Activated CD4-positive, alpha-beta T cell treated with anti-CD3 and anti-CD28 coated beads, Interleukin-2, amount 10 ng/mL, durations not matched to agents 7 days and 5 days (primary cell): ENCODE data around the gene MGST3. TPM values are rescaled to one million over a fixed set of nuclear protein-coding genes. Genes with fewer than 3 reads are reported as not detected.
A peak's percentile ranks its signal among the peaks of the same experiment; 100 is the strongest.
"Not testable (repeated sequence)": the region's sequence is repeated elsewhere in the genome, so short reads cannot be mapped to it uniquely, and the experiment has no call there.

Source experiments
- CTCF ChIA-PET: fragments of 350-600 bp; sonication (Branson Sonifier 250); formaldehyde crosslinking; loops from one replicate; lab custom pipeline; 2021; ENCODE audit warnings: antibody characterized with exemption; lab: Charles Lee
- POLR2A ChIA-PET: fragments of 350-600 bp; sonication (Branson Sonifier 250); formaldehyde crosslinking; loops from one replicate; lab custom pipeline; 2021; ENCODE audit warnings: antibody characterized with exemption; lab: Charles Lee
- DNase-seq: peaks from one replicate; pipeline ENCODE4 v3.0.0-alpha.2; 2020
- H3K27ac Mint-ChIP-seq: one replicate; pipeline ENCODE4 v1.8.0; 2021; ENCODE audit warnings: mild to moderate bottlenecking, moderate library complexity, mixed read lengths
- H3K27me3 Mint-ChIP-seq: one replicate; pipeline ENCODE4 v1.8.0; 2021; ENCODE audit warnings: mixed read lengths
- H3K36me3 Mint-ChIP-seq: one replicate; pipeline ENCODE4 v1.8.0; 2021; ENCODE audit warnings: low read depth, mixed read lengths
- H3K4me1 Mint-ChIP-seq: one replicate; pipeline ENCODE4 v1.8.0; 2021; ENCODE audit warnings: mixed read lengths
- H3K4me3 Mint-ChIP-seq: one replicate; pipeline ENCODE4 v1.8.0; 2021; ENCODE audit warnings: mild to moderate bottlenecking, moderate library complexity, mixed read lengths
- H3K9me3 Mint-ChIP-seq: one replicate; pipeline ENCODE4 v1.8.0; 2021; ENCODE audit warnings: mixed read lengths
- total RNA-seq, 2 experiments: library from RNA; stranded (reverse); gene quantifications; one replicate each; pipeline ENCODE4 v1.2.3, GENCODE V29; 2021

MGST3 gene
- total RNA-seq = 10 to 100 TPM; 61.6 to 65.4 TPM

DNA sequence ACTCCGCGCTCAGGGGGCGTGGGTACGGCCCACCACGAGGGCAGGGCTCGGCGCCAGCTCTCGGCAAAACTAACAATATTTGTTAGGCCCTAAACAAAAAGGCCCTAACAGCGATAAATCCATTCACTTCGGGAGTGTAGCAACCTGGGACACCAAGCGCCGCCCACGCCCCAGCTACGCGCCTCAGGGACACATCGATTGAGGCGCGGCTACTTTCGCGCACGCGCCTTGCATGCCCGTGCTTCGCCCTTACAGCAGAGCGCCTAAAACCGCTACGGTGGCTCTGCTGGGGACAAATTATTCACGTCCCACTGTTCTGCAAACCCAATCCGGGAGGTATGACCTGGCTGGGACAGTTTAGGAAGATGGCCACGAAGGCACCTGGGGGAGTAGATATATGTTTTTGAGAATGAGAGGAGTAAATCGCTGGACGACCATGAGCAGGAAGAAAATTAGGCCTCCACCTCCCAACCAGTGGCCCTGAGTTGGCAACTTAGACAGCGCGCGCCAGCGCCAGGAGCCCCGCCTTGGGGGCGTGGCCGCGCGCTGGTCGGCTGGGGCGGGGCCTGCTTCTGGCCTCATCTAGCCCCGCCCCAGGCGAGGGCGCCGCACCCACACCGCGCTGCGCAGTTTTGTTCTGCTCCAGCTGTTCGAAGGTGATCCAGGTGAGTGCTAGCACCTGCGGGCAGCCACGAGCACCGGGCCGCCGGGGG, at the start of gene MGST3:
MGST3 (plus strand) TSS at position 606 of the 713 bp plus-strand sequence. CDS start 18,614 bp downstream, outside the sequence.
- H3K27ac Mint-ChIP-seq = no peak within 1 kb of the TSS
- peak; percentile 95 for DNase-seq
- no peaks in the 10 kb centered on the region for H3K36me3 Mint-ChIP-seq
- peaks cover 23% of the 10 kb centered on the region for H3K4me1 Mint-ChIP-seq
- ChIA-PET POLR2A (interaction anchor here (0.5 to 0.7 kb wide), 2 partner anchors 122 to 201 kb away, joined by 3 read pairs; no protein-coding TSS in a partner anchor), CTCF (interaction anchor here (1.5 kb wide), 2 partner anchors 46 to 53 kb away, joined by 3 read pairs; no protein-coding TSS in a partner anchor)
- H3K9me3 Mint-ChIP-seq = no peaks in the 10 kb centered on the region
- no peak within 1 kb of the TSS for H3K4me3 Mint-ChIP-seq
- peaks cover 4% of the 10 kb centered on the region for H3K27me3 Mint-ChIP-seq

DNA sequence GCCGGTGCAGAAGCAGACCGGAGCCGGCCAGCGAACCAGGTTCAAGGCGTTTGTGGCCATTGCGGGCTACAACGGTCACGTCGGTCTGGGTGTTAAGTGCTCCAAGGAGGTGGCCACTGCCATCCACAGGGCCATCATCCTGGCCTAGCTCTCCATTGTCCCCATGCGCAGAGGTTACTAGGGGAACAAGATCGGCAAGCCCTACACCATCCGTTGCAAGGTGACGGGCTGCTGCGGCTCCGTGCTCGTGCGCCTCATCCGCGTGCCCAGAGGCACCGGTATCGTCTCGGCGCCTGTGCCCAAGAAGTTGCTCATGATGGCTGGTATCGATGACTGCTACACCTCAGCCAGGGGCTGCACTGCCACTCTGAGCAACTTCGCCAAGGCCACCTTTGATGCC, 49.1 kb upstream of the MGST3 start:
- DNase-seq = no peak
- Mint-ChIP-seq H3K36me3 (no peaks in the 10 kb centered on the region), H3K4me3 (no peak overlapping the region), H3K9me3 (no peaks in the 10 kb centered on the region), H3K27ac (no peak overlapping the region), H3K4me1 (no peaks in the 10 kb centered on the region), H3K27me3 (peaks cover 31% of the 10 kb centered on the region)
- ChIA-PET CTCF (no interaction called here), POLR2A (no interaction called here)

GRCh38 chr1:165586398-165586797, 44.6 kb upstream of the MGST3 start:
- Mint-ChIP-seq H3K27ac (no peak overlapping the region), H3K4me1 (no peaks in the 10 kb centered on the region), H3K27me3 (peaks cover 60% of the 10 kb centered on the region), H3K36me3 (no peaks in the 10 kb centered on the region), H3K4me3 (no peak overlapping the region), H3K9me3 (no peaks in the 10 kb centered on the region)
- ChIA-PET POLR2A (no interaction called here), CTCF (interaction anchor here (0.7 to 1.4 kb wide), 2 partner anchors 187 to 192 kb away, joined by 3 read pairs; no protein-coding TSS in a partner anchor)
- DNase-seq = no peak

GRCh38 chr1:165591391-165591790, 39.6 kb upstream of the MGST3 start:
- H3K9me3 Mint-ChIP-seq, DNase-seq, POLR2A ChIA-PET, H3K36me3 Mint-ChIP-seq, H3K27ac Mint-ChIP-seq, H3K4me3 Mint-ChIP-seq, H3K4me1 Mint-ChIP-seq: not testable (repeated sequence)
- CTCF ChIA-PET = interaction anchor here (1.2 to 2.4 kb wide), 2 partner anchors 16 to 223 kb away, joined by 3 to 6 read pairs; no protein-coding TSS in a partner anchor
- peaks cover 72% of the 10 kb centered on the region for H3K27me3 Mint-ChIP-seq

- no peaks in the 10 kb centered on the region for H3K36me3 Mint-ChIP-seq
- ChIA-PET POLR2A (no interaction called here), CTCF (interaction anchor here (0.6 to 2.4 kb wide), 11 partner anchors 15 to 225 kb away, joined by 3 to 20 read pairs (median 4); no protein-coding TSS in a partner anchor)
- H3K9me3 Mint-ChIP-seq = no peaks in the 10 kb centered on the region
- H3K27ac Mint-ChIP-seq = no peak overlapping the region
- peak; percentile 80 for DNase-seq
- H3K27me3 Mint-ChIP-seq = peaks cover 70% of the 10 kb centered on the region
- H3K4me1 Mint-ChIP-seq = peaks cover 22% of the 10 kb centered on the region
- no peak overlapping the region for H3K4me3 Mint-ChIP-seq
Observed at GRCh38 chr1:165592945-165593823, 37.9 kb upstream of the MGST3 start.

GRCh38 chr1:165595246-165595938, 35.6 kb upstream of the MGST3 start:
- Mint-ChIP-seq H3K36me3 (no peaks in the 10 kb centered on the region), H3K27me3 (peaks cover 54% of the 10 kb centered on the region), H3K27ac (no peak overlapping the region), H3K4me3 (no peak overlapping the region), H3K9me3 (no peaks in the 10 kb centered on the region), H3K4me1 (peaks cover 33% of the 10 kb centered on the region)
- CTCF ChIA-PET = interaction anchor here (0.6 to 2.2 kb wide), 4 partner anchors 15 to 203 kb away, joined by 4 to 6 read pairs (median 4); no protein-coding TSS in a partner anchor
- POLR2A ChIA-PET = no interaction called here
- no peak for DNase-seq

DNA sequence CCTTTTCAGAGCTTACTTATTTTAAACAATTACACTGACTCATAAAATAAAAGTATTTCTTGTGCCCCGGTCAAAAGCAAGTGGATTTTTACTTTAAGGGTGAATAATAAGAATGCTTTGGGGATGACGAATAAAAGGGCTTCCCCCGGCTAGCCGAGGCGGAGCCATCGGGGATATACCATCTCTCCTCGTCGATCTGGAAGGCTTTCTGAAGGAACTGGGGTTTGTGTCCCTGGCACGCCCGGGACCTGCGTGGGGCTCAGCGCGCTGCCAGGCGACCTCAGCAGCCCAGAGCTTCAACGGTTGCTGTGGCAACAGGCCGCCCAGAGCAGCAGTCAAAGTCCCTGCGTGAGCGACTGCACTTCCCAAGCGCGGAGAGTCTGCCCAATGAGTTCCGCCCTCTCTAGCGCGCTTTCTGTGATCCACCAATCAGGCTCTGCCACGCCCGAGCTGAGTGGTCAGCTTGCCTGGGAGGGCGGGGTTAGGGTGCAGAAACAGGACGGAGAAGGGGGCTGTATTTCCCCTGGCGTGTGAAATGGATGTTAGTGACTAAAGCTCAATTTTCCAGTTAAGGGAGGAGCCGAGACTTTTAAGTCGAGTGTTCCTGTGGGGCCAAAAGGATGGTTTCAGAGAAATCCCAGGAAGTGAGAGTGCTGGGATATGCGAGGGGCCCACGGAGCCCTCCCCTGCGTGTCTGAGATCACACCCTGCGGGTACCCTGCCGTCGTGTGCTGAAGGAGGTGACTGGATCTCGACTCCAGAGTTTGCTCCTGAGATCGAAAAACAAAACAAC, 33.0 kb upstream of the MGST3 start:
- ChIA-PET CTCF (interaction anchor here (1.2 to 1.4 kb wide), 2 partner anchors 10 to 205 kb away, joined by 3 to 4 read pairs; no protein-coding TSS in a partner anchor), POLR2A (no interaction called here)
- Mint-ChIP-seq H3K27me3 (peaks cover 42% of the 10 kb centered on the region), H3K4me1 (peaks cover 35% of the 10 kb centered on the region), H3K9me3 (no peaks in the 10 kb centered on the region), H3K27ac (peak overlapping the region; percentile 90), H3K36me3 (no peaks in the 10 kb centered on the region), H3K4me3 (peak overlapping the region; percentile 86)
- peak; percentile 94 for DNase-seq

- H3K27ac Mint-ChIP-seq = peak overlapping the region; percentile 90
- CTCF ChIA-PET = interaction anchor here (1.2 to 1.4 kb wide), 2 partner anchors 10 to 206 kb away, joined by 3 to 4 read pairs; no protein-coding TSS in a partner anchor
- H3K36me3 Mint-ChIP-seq = no peaks in the 10 kb centered on the region
- no peaks in the 10 kb centered on the region for H3K9me3 Mint-ChIP-seq
- peaks cover 36% of the 10 kb centered on the region for H3K27me3 Mint-ChIP-seq
- H3K4me3 Mint-ChIP-seq = peak overlapping the region; percentile 86
- POLR2A ChIA-PET = no interaction called here
- peaks cover 31% of the 10 kb centered on the region for H3K4me1 Mint-ChIP-seq
- DNase-seq = no peak
Observed at GRCh38 chr1:165598676-165599059, 32.4 kb upstream of the MGST3 start.

- peaks cover 18% of the 10 kb centered on the region for H3K27me3 Mint-ChIP-seq
- H3K4me3 Mint-ChIP-seq = no peak overlapping the region
- ChIA-PET CTCF (interaction anchor here (0.8 to 1.8 kb wide), 6 partner anchors 16 to 324 kb away, joined by 3 to 4 read pairs (median 4); no protein-coding TSS in a partner anchor), POLR2A (no interaction called here)
- no peak overlapping the region for H3K27ac Mint-ChIP-seq
- H3K36me3 Mint-ChIP-seq = no peaks in the 10 kb centered on the region
- H3K4me1 Mint-ChIP-seq = peaks cover 31% of the 10 kb centered on the region
- no peak for DNase-seq
- no peaks in the 10 kb centered on the region for H3K9me3 Mint-ChIP-seq
Observed at GRCh38 chr1:165600793-165601192, 30.2 kb upstream of the MGST3 start.

DNA sequence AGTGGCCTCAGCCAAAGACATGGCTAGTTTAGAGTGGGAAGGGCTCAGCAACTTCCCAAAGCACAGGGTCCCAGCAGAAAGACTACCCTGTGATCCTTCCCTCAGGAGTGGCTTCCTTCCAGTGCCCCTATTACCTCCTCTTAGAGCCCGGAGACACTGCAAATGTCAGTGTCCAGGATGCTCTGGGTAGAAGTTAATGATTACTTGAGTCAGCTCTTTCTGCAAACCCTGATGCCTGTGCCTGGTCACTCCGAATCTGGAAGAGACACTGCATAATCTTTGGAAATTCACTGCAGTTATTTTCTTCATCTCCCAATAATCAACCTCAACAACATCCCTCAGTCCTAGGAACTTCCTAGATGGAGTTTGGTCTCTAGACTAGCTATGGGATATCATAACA, 27.2 kb upstream of the MGST3 start:
- H3K4me3 Mint-ChIP-seq = no peak overlapping the region
- POLR2A ChIA-PET = no interaction called here
- H3K27me3 Mint-ChIP-seq = peaks cover 6% of the 10 kb centered on the region
- no peak for DNase-seq
- CTCF ChIA-PET = interaction anchor here (1.5 to 1.6 kb wide), 2 partner anchors 10 to 145 kb away, joined by 3 to 4 read pairs; no protein-coding TSS in a partner anchor
- no peaks in the 10 kb centered on the region for H3K36me3 Mint-ChIP-seq
- H3K4me1 Mint-ChIP-seq = peaks cover 12% of the 10 kb centered on the region
- H3K9me3 Mint-ChIP-seq = no peaks in the 10 kb centered on the region
- H3K27ac Mint-ChIP-seq = no peak overlapping the region

GRCh38 chr1:165605246-165605645, 25.8 kb upstream of the MGST3 start:
- no peaks in the 10 kb centered on the region for H3K36me3 Mint-ChIP-seq
- no peak for DNase-seq
- no peak overlapping the region for H3K4me3 Mint-ChIP-seq
- peaks cover 8% of the 10 kb centered on the region for H3K4me1 Mint-ChIP-seq
- no peak overlapping the region for H3K27ac Mint-ChIP-seq
- CTCF ChIA-PET = interaction anchor here (1.5 kb wide), 1 partner anchor 9 kb away, joined by 4 read pairs; no protein-coding TSS in a partner anchor
- POLR2A ChIA-PET = no interaction called here
- no peaks in the 10 kb centered on the region for H3K9me3 Mint-ChIP-seq
- peaks cover 8% of the 10 kb centered on the region for H3K27me3 Mint-ChIP-seq
